Breast epithelium (tissue), 3 donors: ENCODE data around the gene MTFMT.

Source experiments
- CTCF ChIP-seq, 3 donors: fragments of 450-650 bp; IDR thresholded peaks; one replicate each; pipeline ENCODE4 v1.5.1; 2016 to 2017; ENCODE audit warnings: antibody characterized with exemption in 3 of 3, mild to moderate bottlenecking in 3 of 3, moderate library complexity in 3 of 3
- POLR2A ChIP-seq: fragments of 450-650 bp; IDR thresholded peaks from one replicate; pipeline ENCODE4 v1.6.1; 2016; ENCODE audit warnings: antibody characterized with exemption, mild to moderate bottlenecking, moderate library complexity
- POLR2AphosphoS5 ChIP-seq, 3 donors: sonication (generic); formaldehyde crosslinking; IDR thresholded peaks; one replicate each; pipeline ENCODE4 v1.6.1; 2017; ENCODE audit warnings: antibody characterized with exemption in 3 of 3

DNA sequence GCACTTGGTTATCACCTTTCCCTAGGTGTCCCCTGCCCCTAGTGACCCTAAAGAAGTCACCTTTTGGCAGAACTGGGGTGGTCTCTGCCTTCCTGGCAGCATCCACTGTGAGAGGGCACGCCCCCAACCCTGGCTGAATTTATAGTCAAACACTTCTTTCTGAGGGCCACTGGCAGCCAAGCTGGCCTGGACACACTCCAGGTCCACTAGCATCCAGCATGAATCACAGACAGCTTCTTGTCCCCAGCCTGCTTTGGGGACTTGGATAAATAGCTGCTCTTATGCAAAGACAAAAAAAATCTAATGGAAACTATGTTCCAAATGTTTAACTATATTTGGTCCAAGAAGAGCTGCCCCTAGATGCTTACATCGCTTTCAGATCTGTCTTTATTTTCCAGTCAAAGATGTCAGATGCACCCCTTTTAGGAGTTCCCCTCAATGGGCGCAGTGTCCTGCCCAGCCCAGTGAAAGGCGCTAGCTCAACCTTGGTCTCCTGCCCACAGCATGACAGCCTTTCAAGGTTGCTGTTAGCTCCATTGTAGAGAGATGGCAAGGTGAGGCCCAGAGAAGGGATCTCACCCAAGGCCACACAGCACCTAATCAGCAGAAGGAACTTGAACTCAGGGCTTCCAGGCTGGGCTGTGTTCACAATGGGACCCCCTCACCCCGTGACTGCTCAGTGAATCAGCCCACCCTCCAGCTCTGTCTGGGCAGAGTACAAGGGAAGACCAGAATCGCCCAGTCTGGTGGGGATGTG, 31.4 kb upstream of the MTFMT start:
- TF ChIP-seq CTCF (IDR thresholded peaks at IDR 0.05) (no peak), POLR2A (no peak), POLR2AphosphoS5 (IDR thresholded peaks at IDR 0.05) (no peak)
